ENCODE measurements around the gene GARIN5B. TPM values are rescaled to one million over a fixed set of nuclear protein-coding genes. Genes with fewer than 3 reads are reported as not detected.

GARIN5B gene
- total RNA-seq, 1 donor from 2014 or later, result not detected

- DNase-seq, result no peak
Measured at GRCh38 chr19:55369653-55370304, 6.7 kb upstream of the GARIN5B start.

- DNase-seq, result no peak
Measured at GRCh38 chr19:55368701-55369563, 5.9 kb upstream of the GARIN5B start.

GRCh38 chr19:55368106-55368505, 5.0 kb upstream of the GARIN5B start:
- no peak for DNase-seq

- no peak for DNase-seq
Measured at GRCh38 chr19:55366790-55367189, 3.7 kb upstream of the GARIN5B start.

- DNase-seq, result no peak
Measured at GRCh38 chr19:55365964-55366363, 2.9 kb upstream of the GARIN5B start.

- no peak for DNase-seq
Measured at GRCh38 chr19:55365245-55365644, 2.2 kb upstream of the GARIN5B start.

GRCh38 chr19:55362174-55362989, 678 bp downstream of the GARIN5B start:
- no peak for DNase-seq

- DNase-seq, result no peak
Measured at GRCh38 chr19:55360902-55361301, 2.2 kb downstream of the GARIN5B start.

- no peak for DNase-seq
Measured at GRCh38 chr19:55358943-55359908, 3.8 kb downstream of the GARIN5B start.

- no peak for DNase-seq
Measured at GRCh38 chr19:55358493-55358892, 4.6 kb downstream of the GARIN5B start.

GRCh38 chr19:55355213-55355821, 7.7 kb downstream of the GARIN5B start:
- no peak for DNase-seq

GRCh38 chr19:55354698-55355212, 8.3 kb downstream of the GARIN5B start, which contains the start of gene COX6B2:
COX6B2 (minus strand) TSS chr19:55354719; CDS start chr19:55354521, 198 bp downstream.
- DNase-seq, result no peak

- DNase-seq, result no peak
Measured at GRCh38 chr19:55353803-55354697, 9.0 kb downstream of the GARIN5B start.

GRCh38 chr19:55353356-55353802, 9.7 kb downstream of the GARIN5B start:
- DNase-seq, result no peak

GRCh38 chr19:55352549-55353145, 10.4 kb downstream of the GARIN5B start:
- no peak for DNase-seq

GRCh38 chr19:55352040-55352439, 11.0 kb downstream of the GARIN5B start:
- DNase-seq, result no peak

- no peak for DNase-seq
Measured at GRCh38 chr19:55350620-55351315, 12.3 kb downstream of the GARIN5B start.

- no peak for DNase-seq
Measured at GRCh38 chr19:55348317-55349034, 14.6 kb downstream of the GARIN5B start.
